Fibroblast of mammary gland (primary cell): ENCODE measurements around the gene TAB3.

ENCODE experiments used
- DNase-seq: peaks from one replicate; pipeline ENCODE4 v3.0.0-alpha.2; 2010; ENCODE audit warnings: low read depth
- H3K4me3 ChIP-seq: 2 replicates; pipeline ENCODE4 v1.5.1; 2011; ENCODE audit warnings: low read depth, mild to moderate bottlenecking, low read length, moderate library complexity; ENCODE audit not compliant: control insufficient read depth
- CTCF ChIP-seq: conservative IDR thresholded peaks from 2 replicates; pipeline ENCODE4 v1.5.1; 2011; ENCODE audit warnings: low read depth, low read length, inconsistent platforms; ENCODE audit not compliant: control insufficient read depth, insufficient read depth

The TAB3 gene

GRCh38 chrX:30880058-30880457 is 9.0 kb downstream of the TAB3 start:
- H3K4me3 ChIP-seq: no peak overlapping the region
- TF ChIP-seq CTCF: no peak
- no peak for DNase-seq

- TF ChIP-seq CTCF: no peak
- DNase-seq: no peak
- no peak overlapping the region for H3K4me3 ChIP-seq
Observed at GRCh38 chrX:30876367-30876766, 12.7 kb downstream of the TAB3 start.

GRCh38 chrX:30875957-30876356 is 13.1 kb downstream of the TAB3 start:
- DNase-seq: peak; percentile 87
- H3K4me3 ChIP-seq: no peak overlapping the region
- no peak for TF ChIP-seq CTCF

- DNase-seq: peak; percentile 20
- TF ChIP-seq CTCF: no peak
- no peak overlapping the region for H3K4me3 ChIP-seq
Observed at GRCh38 chrX:30874851-30875250, 14.2 kb downstream of the TAB3 start.

GRCh38 chrX:30870572-30870971 is 18.5 kb downstream of the TAB3 start:
- no peak for DNase-seq
- TF ChIP-seq CTCF: no peak
- no peak overlapping the region for H3K4me3 ChIP-seq

GRCh38 chrX:30865612-30866011 is 23.4 kb downstream of the TAB3 start:
- DNase-seq: no peak
- no peak for TF ChIP-seq CTCF
- H3K4me3 ChIP-seq: no peak overlapping the region

- peak; percentile 22 for TF ChIP-seq CTCF
- DNase-seq: no peak
- no peak overlapping the region for H3K4me3 ChIP-seq
Observed at GRCh38 chrX:30865015-30865414, 24.0 kb downstream of the TAB3 start.
